HFF-Myc (cell line): ENCODE measurements around the gene DLEU7.

Experiments used
- DNase-seq: peaks from one replicate; pipeline ENCODE4 v3.0.0-alpha.2; 2011; ENCODE audit warnings: low read depth; ENCODE audit errors: extremely low read depth
- H3K4me3 ChIP-seq: replicated peaks from 2 replicates; pipeline ENCODE4 v1.5.1; 2011; ENCODE audit warnings: low read depth, mild to moderate bottlenecking, control low read depth, low read length
- CTCF ChIP-seq: IDR thresholded peaks from 2 replicates; pipeline ENCODE4 v1.5.1; 2012; ENCODE audit warnings: mild to moderate bottlenecking, low read depth, low read length, control low read depth; ENCODE audit errors: missing control alignments

DLEU7 gene

DNA sequence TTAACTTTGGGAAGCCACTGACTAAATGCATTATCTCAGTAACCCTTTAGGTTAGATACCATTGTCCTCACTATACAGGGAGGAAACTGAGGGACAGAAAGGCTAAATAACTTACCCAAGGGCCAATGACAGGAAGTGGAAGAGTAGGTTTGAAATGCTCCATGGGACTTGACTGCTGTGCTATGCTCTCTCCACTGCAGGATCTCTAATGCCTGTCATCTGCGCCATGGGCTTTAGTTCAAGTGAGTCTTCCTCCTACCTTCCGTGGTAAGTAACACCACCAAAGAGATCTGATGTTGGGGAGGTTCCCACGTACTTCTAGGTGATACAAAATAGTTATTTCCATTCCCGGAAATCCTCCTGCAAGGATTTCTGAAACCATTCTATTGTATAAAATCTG is 3.7 kb downstream of the DLEU7 start:
- no peak for TF ChIP-seq CTCF
- no peak for DNase-seq

DNA sequence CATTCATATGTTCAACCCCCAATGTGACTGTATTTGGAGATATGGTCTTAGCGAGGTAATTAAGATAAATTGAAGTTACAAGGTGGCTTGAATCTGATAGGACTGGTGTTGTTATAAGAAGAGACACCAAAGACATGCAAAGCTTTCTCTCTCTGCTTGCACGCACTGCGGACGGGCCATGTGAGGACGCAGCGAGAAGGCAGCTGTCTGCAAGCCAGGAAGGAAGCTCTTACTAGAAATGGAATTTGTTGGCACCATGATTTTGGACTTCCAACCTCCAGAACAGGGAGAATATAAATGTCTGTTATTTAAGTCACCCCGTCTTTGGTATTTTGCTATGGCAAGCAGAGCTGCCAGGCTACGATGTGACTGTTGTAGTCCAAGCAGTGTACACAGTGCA is 4.8 kb downstream of the DLEU7 start:
- H3K4me3 ChIP-seq = no peak overlapping the region
- TF ChIP-seq CTCF = no peak
- no peak for DNase-seq

More for the DNA sequence above, 3.7 kb downstream of the DLEU7 start:
- no peak overlapping the region for H3K4me3 ChIP-seq

DNA sequence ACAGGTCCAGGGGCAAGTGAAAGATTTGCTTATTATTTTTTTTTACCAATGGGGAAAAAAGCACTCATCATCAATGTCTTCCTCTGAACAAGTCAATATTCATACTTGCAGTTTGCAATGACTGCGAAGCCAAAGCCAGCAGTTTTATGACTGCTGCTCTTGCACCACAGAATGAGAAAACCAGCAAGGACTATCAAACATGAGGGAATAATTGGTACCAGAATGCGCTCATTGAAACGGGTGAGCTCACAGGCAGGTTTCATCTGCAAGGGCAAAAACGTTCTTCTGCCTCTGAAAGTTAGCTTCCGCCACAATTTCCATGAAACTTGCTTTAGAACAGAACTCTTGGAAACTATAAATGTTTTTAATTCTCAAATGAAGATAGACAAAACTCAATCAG is 5.5 kb downstream of the DLEU7 start:
- no peak overlapping the region for H3K4me3 ChIP-seq
- no peak for DNase-seq

GRCh38 chr13:50831512-50831911 is 12.0 kb downstream of the DLEU7 start:
- DNase-seq = no peak
- TF ChIP-seq CTCF = no peak
- H3K4me3 ChIP-seq = no peak overlapping the region

More for the DNA sequence above, 5.5 kb downstream of the DLEU7 start:
- no peak for TF ChIP-seq CTCF

- no peak overlapping the region for H3K4me3 ChIP-seq
- no peak for DNase-seq
- TF ChIP-seq CTCF = no peak
Observed at GRCh38 chr13:50829896-50830295, 13.6 kb downstream of the DLEU7 start.

DNA sequence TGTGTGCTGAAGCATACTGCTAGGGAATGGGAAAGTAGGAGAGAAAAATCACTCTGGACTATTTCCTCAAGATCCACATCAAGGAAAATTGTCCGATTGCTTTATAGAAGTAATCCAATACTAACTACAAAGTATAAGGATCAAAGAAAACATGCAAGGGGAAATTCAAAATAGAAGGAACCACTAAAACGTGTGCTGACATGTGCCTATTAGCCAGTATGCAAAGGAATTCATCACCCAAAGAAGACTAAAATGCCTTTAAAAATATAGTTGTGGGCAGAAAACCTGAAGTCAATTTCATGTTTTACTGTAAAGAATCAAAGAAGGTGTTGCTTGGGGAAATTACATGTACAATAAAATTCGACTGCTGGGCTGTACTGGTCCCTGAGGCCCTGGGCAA is 14.3 kb downstream of the DLEU7 start:
- DNase-seq = no peak
- no peak overlapping the region for H3K4me3 ChIP-seq
- TF ChIP-seq CTCF = no peak

DNA sequence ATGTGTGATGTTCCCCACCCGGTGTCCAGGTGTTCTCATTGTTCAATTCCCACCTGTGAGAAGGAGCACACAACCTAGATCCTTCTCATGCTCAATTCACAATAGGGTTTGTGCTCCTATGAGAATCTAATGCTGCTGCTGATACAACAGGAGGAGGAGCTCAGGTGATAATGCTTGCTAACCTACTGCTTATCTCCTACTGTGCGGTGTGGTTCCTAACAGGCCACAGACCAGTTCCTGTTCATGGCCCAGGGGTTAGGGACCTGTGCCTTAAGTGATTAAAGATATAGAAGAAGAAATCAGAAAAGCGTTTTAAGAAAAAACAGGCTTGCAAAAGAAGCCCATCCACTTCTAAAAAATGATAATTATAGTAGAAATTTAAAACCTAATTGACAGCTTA is 17.5 kb downstream of the DLEU7 start:
- DNase-seq = no peak
- no peak overlapping the region for H3K4me3 ChIP-seq
- TF ChIP-seq CTCF = no peak
